Natural killer cell (primary cell): ENCODE results near the gene SELL. TPM values are rescaled to one million over a fixed set of nuclear protein-coding genes. Genes with fewer than 3 reads are reported as not detected.

ENCODE experiments used
- ATAC-seq, 3 donors: fragments of 150-1000 bp in 2 of 3; fragments of 200-7000 bp in 1 of 3; cut with Tn5 transposase; 1 replicate in 1 of 3; 2 replicates in 2 of 3; pipeline ENCODE4 v1.10.0; 2021; ENCODE audit warnings: mild to moderate bottlenecking in 2 of 3, moderate library complexity in 2 of 3
- DNase-seq, 2 donors: peaks; one replicate each; pipeline versions ENCODE4 v3.0.0 to v3.0.0-alpha.2; 2013 to 2021; ENCODE audit warnings: mixed read lengths in 1 of 2
- H3K27ac ChIP-seq: one replicate; pipeline ENCODE4 v1.5.1; 2013; ENCODE audit warnings: mild to moderate bottlenecking, low read length
- H3K27me3 ChIP-seq: one replicate; pipeline ENCODE4 v1.6.1; 2013; ENCODE audit warnings: low read length; ENCODE audit not compliant: control insufficient read depth, insufficient read depth
- H3K36me3 ChIP-seq: one replicate; pipeline ENCODE4 v1.6.1; 2013; ENCODE audit warnings: low read length; ENCODE audit not compliant: control insufficient read depth, insufficient read depth
- H3K4me1 ChIP-seq: one replicate; pipeline ENCODE4 v1.6.1; 2013; ENCODE audit warnings: low read length; ENCODE audit not compliant: control insufficient read depth, insufficient read depth
- H3K4me3 ChIP-seq: one replicate; pipeline ENCODE4 v1.5.1; 2013; ENCODE audit warnings: low read length
- H3K9me3 ChIP-seq: one replicate; pipeline ENCODE4 v1.6.1; 2013; ENCODE audit warnings: low read length; ENCODE audit not compliant: control insufficient read depth, insufficient read depth
- H3K27ac Mint-ChIP-seq, 2 donors: one replicate each; pipeline ENCODE4 v1.8.0; 2022; ENCODE audit warnings: mild to moderate bottlenecking in 2 of 2, mixed read lengths in 2 of 2, moderate library complexity in 1 of 2
- H3K27me3 Mint-ChIP-seq, 2 donors: one replicate each; pipeline ENCODE4 v1.8.0; 2022; ENCODE audit warnings: low read depth in 2 of 2, mixed read lengths in 2 of 2
- H3K36me3 Mint-ChIP-seq: one replicate; pipeline ENCODE4 v1.8.0; 2022; ENCODE audit warnings: mixed read lengths
- H3K4me1 Mint-ChIP-seq, 2 donors: one replicate each; pipeline ENCODE4 v1.8.0; 2022; ENCODE audit warnings: mixed read lengths in 2 of 2
- H3K4me3 Mint-ChIP-seq: one replicate; pipeline ENCODE4 v1.8.0; 2022; ENCODE audit warnings: mild to moderate bottlenecking, moderate library complexity, mixed read lengths
- H3K9me3 Mint-ChIP-seq, 2 donors: one replicate each; pipeline ENCODE4 v1.8.0; 2022; ENCODE audit warnings: mixed read lengths in 2 of 2
- CTCF ChIP-seq: fragments of 200-600 bp; IDR thresholded peaks from one replicate; pipeline ENCODE4 v1.8.0; 2022; ENCODE audit warnings: antibody characterized with exemption
- WGBS: methylation state at CpG from one replicate; pipeline ENCODE4 v1.1.7; 2013; ENCODE audit warnings: missing lambda C conversion rate; ENCODE audit not compliant: insufficient coverage; 5-methylcytosine and 5-hydroxymethylcytosine counted together
- intact Hi-C: fragments of 100-400 bp; cut with micrococcal nuclease; formaldehyde crosslinking; loops from one replicate; pipeline ENCODE4 v1.14.2; 2022
- total RNA-seq, 4 donors: library from RNA; stranded (reverse); fragments of 120-200 nt in 1 of 4; gene quantifications; one replicate each; pipeline versions ENCODE4 v1.2.3 to v1.2.4, GENCODE V29; 2013 to 2022

Gene SELL
- total RNA-seq, 3 donors from 2014 or later (not counting 1 experiment from before 2014, with no cell fraction given): 149 to 190 (median 165) TPM

GRCh38 chr1:169729991-169730390, 18.6 kb upstream of the SELL start:
- H3K27ac Mint-ChIP-seq: no peak overlapping the region
- H3K27ac ChIP-seq: no peak overlapping the region
- no peak overlapping the region for H3K4me3 ChIP-seq
- DNase-seq (no peak), ATAC-seq (no peak)
- no peaks in the 10 kb centered on the region for H3K9me3 ChIP-seq
- intact Hi-C loops: no loop called here
- TF ChIP-seq CTCF: no peak
- H3K27me3 ChIP-seq: no peaks in the 10 kb centered on the region
- no peaks in the 10 kb centered on the region for H3K9me3 Mint-ChIP-seq
- H3K4me1 ChIP-seq: no peaks in the 10 kb centered on the region
- H3K36me3 Mint-ChIP-seq: no peaks in the 10 kb centered on the region
- no peak overlapping the region for H3K4me3 Mint-ChIP-seq
- H3K27me3 Mint-ChIP-seq: peaks cover 23 to 30% of the 10 kb centered on the region in 2 donors
- H3K4me1 Mint-ChIP-seq: no peaks in the 10 kb centered on the region
- no peaks in the 10 kb centered on the region for H3K36me3 ChIP-seq

GRCh38 chr1:169727307-169727706, 15.9 kb upstream of the SELL start:
- H3K36me3 Mint-ChIP-seq: no peaks in the 10 kb centered on the region
- no peak overlapping the region for H3K27ac ChIP-seq
- H3K36me3 ChIP-seq: no peaks in the 10 kb centered on the region
- H3K27ac Mint-ChIP-seq: no peak overlapping the region
- no peaks in the 10 kb centered on the region for H3K4me1 ChIP-seq
- ATAC-seq (no peak), DNase-seq (no peak)
- no peaks in the 10 kb centered on the region for H3K9me3 Mint-ChIP-seq
- no peaks in the 10 kb centered on the region for H3K27me3 ChIP-seq
- H3K4me1 Mint-ChIP-seq: no peaks in the 10 kb centered on the region
- H3K27me3 Mint-ChIP-seq: peaks cover 17 to 25% of the 10 kb centered on the region in 2 donors
- WGBS: 93% methylated on average over 6 of the region's 6 CpGs
- TF ChIP-seq CTCF: no peak
- no peaks in the 10 kb centered on the region for H3K9me3 ChIP-seq
- H3K4me3 ChIP-seq: no peak overlapping the region
- intact Hi-C loops: no loop called here
- no peak overlapping the region for H3K4me3 Mint-ChIP-seq

GRCh38 chr1:169726851-169727250, 15.4 kb upstream of the SELL start:
- no peaks in the 10 kb centered on the region for H3K4me1 ChIP-seq
- intact Hi-C loops: no loop called here
- no peak for TF ChIP-seq CTCF
- Mint-ChIP-seq H3K27ac (no peak overlapping the region), H3K4me1 (no peaks in the 10 kb centered on the region), H3K27me3 (peaks cover 17 to 24% of the 10 kb centered on the region in 2 donors), H3K36me3 (no peaks in the 10 kb centered on the region), H3K4me3 (no peak overlapping the region), H3K9me3 (no peaks in the 10 kb centered on the region)
- no peak overlapping the region for H3K27ac ChIP-seq
- ATAC-seq (no peak), DNase-seq (no peak)
- no peaks in the 10 kb centered on the region for H3K9me3 ChIP-seq
- WGBS: 95% methylated on average over 2 of the region's 3 CpGs
- no peaks in the 10 kb centered on the region for H3K27me3 ChIP-seq
- H3K36me3 ChIP-seq: no peaks in the 10 kb centered on the region
- H3K4me3 ChIP-seq: no peak overlapping the region

DNA sequence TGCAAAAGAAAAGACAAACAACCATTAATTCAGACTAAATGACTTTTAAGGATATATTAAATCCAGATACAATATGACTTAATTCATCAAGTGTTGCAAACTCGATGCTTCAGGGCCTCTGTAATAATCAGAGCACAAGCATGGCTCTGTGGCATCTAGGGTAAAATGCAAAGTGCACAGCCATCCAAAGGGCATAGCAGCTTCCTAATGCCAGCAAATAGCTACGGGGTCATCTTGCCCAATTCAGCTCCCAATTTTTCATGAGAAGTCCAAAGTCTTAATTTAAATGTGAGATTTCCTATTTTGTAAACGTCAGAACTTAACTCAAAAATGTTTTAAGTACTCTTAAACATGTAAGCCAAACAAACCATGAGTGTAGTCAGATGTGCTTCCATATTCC, 14.5 kb upstream of the SELL start:
- no peak for TF ChIP-seq CTCF
- Mint-ChIP-seq H3K36me3 (no peaks in the 10 kb centered on the region), H3K4me1 (no peaks in the 10 kb centered on the region), H3K4me3 (no peak overlapping the region), H3K9me3 (no peaks in the 10 kb centered on the region), H3K27ac (no peak overlapping the region), H3K27me3 (peaks cover 13 to 21% of the 10 kb centered on the region in 2 donors)
- H3K4me3 ChIP-seq: no peak overlapping the region
- no peaks in the 10 kb centered on the region for H3K9me3 ChIP-seq
- H3K4me1 ChIP-seq: no peaks in the 10 kb centered on the region
- no peak for DNase-seq
- H3K27ac ChIP-seq: no peak overlapping the region
- 72% methylated on average over 3 of the region's 3 CpGs for WGBS
- no peak for ATAC-seq
- H3K36me3 ChIP-seq: no peaks in the 10 kb centered on the region
- H3K27me3 ChIP-seq: no peaks in the 10 kb centered on the region
- intact Hi-C loops: no loop called here
